ENCODE data around the gene ATP2C1. TPM values are rescaled to one million over a fixed set of nuclear protein-coding genes. Genes with fewer than 3 reads are reported as not detected.
"Not testable (repeated sequence)": the region's sequence is repeated elsewhere in the genome, so short reads cannot be mapped to it uniquely, and the experiment has no call there.

ATP2C1 gene
- total RNA-seq, 1 experiment from 2014 or later, result 34.0 TPM

DNA sequence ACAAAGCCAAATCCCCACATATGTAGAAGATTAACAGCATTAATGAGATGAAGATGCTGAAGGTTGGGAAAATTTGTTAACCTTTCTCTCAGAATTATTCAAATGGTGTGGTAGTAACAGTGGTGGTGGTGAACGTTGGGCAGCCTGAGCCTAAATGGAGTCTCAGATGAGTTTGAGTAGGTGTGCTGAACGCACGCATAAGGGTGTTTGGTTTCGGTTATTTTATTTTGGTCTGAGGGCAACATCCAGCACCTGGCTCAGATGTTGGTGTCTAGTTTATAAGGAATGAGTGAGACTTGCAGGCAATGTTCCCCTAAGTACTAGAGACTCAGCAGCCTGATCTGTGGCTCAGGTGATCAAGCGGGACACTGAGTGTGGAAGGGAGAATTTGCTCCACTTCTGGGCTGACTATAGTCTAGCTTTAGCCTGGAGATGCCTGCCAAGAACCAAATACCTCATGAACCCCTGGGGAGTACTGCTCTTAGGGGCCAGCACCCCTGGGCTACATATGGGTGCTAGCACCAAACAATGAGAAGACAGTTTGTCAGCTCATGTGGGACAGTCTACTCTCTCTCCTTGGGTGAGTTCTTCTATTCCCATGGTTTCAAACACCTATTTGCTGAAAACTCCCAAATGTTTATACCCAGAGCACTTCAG lies 39.5 kb upstream of the ATP2C1 start:
- CTCF ChIA-PET, result no interaction called here
- no peaks in the 10 kb centered on the region for H3K79me2 ChIP-seq (ENCODE audit: low read length)
- intact Hi-C loops (cut with micrococcal nuclease), result no loop called here
- H2AFZ ChIP-seq (ENCODE audit: low read length), result no peak overlapping the region
- no peaks in the 10 kb centered on the region for H3K9me3 ChIP-seq (ENCODE audit: low read length)
- H3K4me1 ChIP-seq (ENCODE audit: insufficient read depth, low read length), result 0 out of 2 replicates have a peak, but pooled peaks cover 6% of the 10 kb centered on the region
- H3K27me3 ChIP-seq (ENCODE audit: low read length), result no peaks in the 10 kb centered on the region
- H3K27ac ChIP-seq (ENCODE audit: low read length), result no peak overlapping the region
- no peak for TF ChIP-seq EZH2phosphoT487 (IDR thresholded peaks at IDR 0.05; ENCODE audit: borderline replicate concordance, low read length)
- TF ChIP-seq, protein P1, sequence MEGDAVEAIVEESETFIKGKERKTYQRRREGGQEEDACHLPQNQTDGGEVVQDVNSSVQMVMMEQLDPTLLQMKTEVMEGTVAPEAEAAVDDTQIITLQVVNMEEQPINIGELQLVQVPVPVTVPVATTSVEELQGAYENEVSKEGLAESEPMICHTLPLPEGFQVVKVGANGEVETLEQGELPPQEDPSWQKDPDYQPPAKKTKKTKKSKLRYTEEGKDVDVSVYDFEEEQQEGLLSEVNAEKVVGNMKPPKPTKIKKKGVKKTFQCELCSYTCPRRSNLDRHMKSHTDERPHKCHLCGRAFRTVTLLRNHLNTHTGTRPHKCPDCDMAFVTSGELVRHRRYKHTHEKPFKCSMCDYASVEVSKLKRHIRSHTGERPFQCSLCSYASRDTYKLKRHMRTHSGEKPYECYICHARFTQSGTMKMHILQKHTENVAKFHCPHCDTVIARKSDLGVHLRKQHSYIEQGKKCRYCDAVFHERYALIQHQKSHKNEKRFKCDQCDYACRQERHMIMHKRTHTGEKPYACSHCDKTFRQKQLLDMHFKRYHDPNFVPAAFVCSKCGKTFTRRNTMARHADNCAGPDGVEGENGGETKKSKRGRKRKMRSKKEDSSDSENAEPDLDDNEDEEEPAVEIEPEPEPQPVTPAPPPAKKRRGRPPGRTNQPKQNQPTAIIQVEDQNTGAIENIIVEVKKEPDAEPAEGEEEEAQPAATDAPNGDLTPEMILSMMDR (conservative IDR thresholded peaks at IDR 0.05; ENCODE audit: low read depth, low read length), result no peak
- TF ChIP-seq EZH2 (IDR thresholded peaks at IDR 0.05; ENCODE audit: low read length, unreplicated experiment), result no peak
- H3K9ac ChIP-seq (ENCODE audit: low read length), result no peak overlapping the region
- BruUV-seq (replicated peaks), result no TSS peak
- no peak for DNase-seq
- ATAC-seq, result no peak
- H3K36me3 ChIP-seq (ENCODE audit: low read depth, low read length), result no peaks in the 10 kb centered on the region
- no peak overlapping the region for H3K4me3 ChIP-seq (ENCODE audit: low read length)
- no peaks in the 10 kb centered on the region for H4K20me1 ChIP-seq (ENCODE audit: low read length)
- no peak overlapping the region for H3K4me2 ChIP-seq (ENCODE audit: low read length)
- POLR2A ChIA-PET (ENCODE audit: unreplicated experiment), result no interaction called here
- H3F3A ChIP-seq (ENCODE audit: low read length, unreplicated experiment), result no peaks in the 10 kb centered on the region
- H3K9me2 ChIP-seq (replicated peaks; ENCODE audit: low read length), result no peaks in the 10 kb centered on the region

DNA sequence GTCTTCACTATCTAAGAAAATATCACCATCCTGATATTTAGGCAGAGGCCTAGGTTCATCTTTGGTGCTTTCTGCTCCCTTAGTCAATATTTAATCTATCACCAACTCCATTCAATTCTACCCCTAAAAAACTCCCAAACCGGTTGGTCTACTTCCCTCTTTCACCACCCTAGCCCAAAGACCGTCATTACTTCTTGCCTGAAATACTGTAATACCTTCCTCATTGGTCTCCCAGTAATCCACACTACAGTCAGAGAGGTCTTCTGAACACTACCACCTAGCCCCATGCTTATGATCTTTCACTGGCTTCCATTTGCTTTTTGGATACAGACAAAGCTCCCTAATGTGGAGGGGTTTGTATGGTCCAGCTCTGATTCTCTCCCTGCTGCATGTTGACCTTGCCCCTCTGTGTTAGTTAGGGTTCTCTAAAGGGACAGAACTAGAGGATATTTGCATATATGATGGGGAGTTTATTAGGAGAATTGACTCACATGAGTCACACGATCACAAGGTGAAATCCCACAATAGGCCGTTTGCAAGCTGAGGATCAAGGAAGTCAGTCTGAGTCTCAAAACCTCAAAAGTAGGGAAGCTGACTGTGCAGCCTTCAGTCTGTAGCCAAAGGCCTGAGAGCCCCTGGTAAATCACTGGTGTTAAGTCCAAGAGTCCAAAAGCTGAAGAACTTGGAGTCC lies 36.4 kb upstream of the ATP2C1 start:
- H3K27ac ChIP-seq (ENCODE audit: low read length), result no peak overlapping the region
- no peaks in the 10 kb centered on the region for H3F3A ChIP-seq (ENCODE audit: low read length, unreplicated experiment)
- no peak overlapping the region for H2AFZ ChIP-seq (ENCODE audit: low read length)
- H4K20me1 ChIP-seq (ENCODE audit: low read length), result no peaks in the 10 kb centered on the region
- H3K9me2 ChIP-seq (replicated peaks; ENCODE audit: low read length), result no peaks in the 10 kb centered on the region
- TF ChIP-seq, protein P1 (conservative IDR thresholded peaks at IDR 0.05; ENCODE audit: low read depth, low read length), result no peak
- TF ChIP-seq EZH2phosphoT487 (IDR thresholded peaks at IDR 0.05; ENCODE audit: borderline replicate concordance, low read length), result no peak
- no peak for TF ChIP-seq EZH2 (IDR thresholded peaks at IDR 0.05; ENCODE audit: low read length, unreplicated experiment)
- H3K9ac ChIP-seq (ENCODE audit: low read length), result no peak overlapping the region
- H3K79me2 ChIP-seq (ENCODE audit: low read length), result no peaks in the 10 kb centered on the region
- H3K27me3 ChIP-seq (ENCODE audit: low read length), result no peaks in the 10 kb centered on the region
- DNase-seq, result peak; percentile 6
- H3K36me3 ChIP-seq (ENCODE audit: low read depth, low read length), result no peaks in the 10 kb centered on the region
- no peak overlapping the region for H3K4me3 ChIP-seq (ENCODE audit: low read length)
- CTCF ChIA-PET, result no interaction called here
- H3K4me1 ChIP-seq (ENCODE audit: insufficient read depth, low read length), result no peaks in the 10 kb centered on the region
- no peak overlapping the region for H3K4me2 ChIP-seq (ENCODE audit: low read length)
- no TSS peak for BruUV-seq (replicated peaks)
- no peaks in the 10 kb centered on the region for H3K9me3 ChIP-seq (ENCODE audit: low read length)
- POLR2A ChIA-PET (ENCODE audit: unreplicated experiment), result no interaction called here
- intact Hi-C loops (cut with micrococcal nuclease), result no loop called here
- no peak for ATAC-seq

DNA sequence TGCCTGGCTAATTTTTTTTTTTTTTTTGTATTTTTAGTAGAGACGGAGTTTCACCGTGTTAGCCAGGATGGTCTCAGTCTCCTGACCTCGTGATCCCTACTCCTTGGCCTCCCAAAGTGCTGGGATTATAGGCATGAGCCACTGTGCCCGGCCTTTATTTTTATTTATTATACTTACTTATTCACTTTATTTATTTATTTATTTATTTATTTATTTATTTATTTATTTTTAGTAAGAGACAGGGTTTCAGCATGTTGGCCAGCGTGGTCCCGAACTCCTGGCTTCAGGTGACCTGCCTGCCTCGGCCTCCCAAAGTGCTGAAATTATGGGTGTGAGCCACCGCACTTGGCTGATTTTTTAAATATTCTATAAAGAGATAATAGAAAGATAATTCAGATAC lies 31.8 kb upstream of the ATP2C1 start:
- POLR2A ChIA-PET (ENCODE audit: unreplicated experiment); ATAC-seq; H3K27me3 ChIP-seq (ENCODE audit: low read length); H3K36me3 ChIP-seq (ENCODE audit: low read depth, low read length); DNase-seq; H3K4me3 ChIP-seq (ENCODE audit: low read length); intact Hi-C loops (cut with micrococcal nuclease); H4K20me1 ChIP-seq (ENCODE audit: low read length); H2AFZ ChIP-seq (ENCODE audit: low read length); CTCF ChIA-PET; BruUV-seq (replicated peaks); H3K27ac ChIP-seq (ENCODE audit: low read length); H3F3A ChIP-seq (ENCODE audit: low read length, unreplicated experiment); H3K4me2 ChIP-seq (ENCODE audit: low read length); H3K9ac ChIP-seq (ENCODE audit: low read length); H3K79me2 ChIP-seq (ENCODE audit: low read length); H3K9me3 ChIP-seq (ENCODE audit: low read length); H3K9me2 ChIP-seq (replicated peaks; ENCODE audit: low read length); H3K4me1 ChIP-seq (ENCODE audit: insufficient read depth, low read length): not testable (repeated sequence)

Measured in PC-3 (cell line).